Liver (tissue), 3 donors: ENCODE data around the gene OR11H7.
"Not testable (repeated sequence)": the region's sequence is repeated elsewhere in the genome, so short reads cannot be mapped to it uniquely, and the experiment has no call there.

Source experiments
- CTCF ChIP-seq: fragments of 150-350 bp; IDR thresholded peaks from 2 replicates; pipeline ENCODE4 v1.5.1; 2017; ENCODE audit warnings: improper control_type of control experiment, low read depth, low read length; ENCODE audit not compliant: missing input control
- GABPA ChIP-seq, 2 donors: IDR thresholded peaks in 1 of 2; conservative IDR thresholded peaks in 1 of 2; 2 replicates each; pipeline ENCODE4 v1.6.1; 2016; ENCODE audit warnings: antibody characterized with exemption in 2 of 2, mild to moderate bottlenecking in 1 of 2, moderate library complexity in 1 of 2
- JUND ChIP-seq, 2 donors: IDR thresholded peaks; 2 replicates each; pipeline ENCODE4 v1.6.1; 2016; ENCODE audit warnings: antibody characterized with exemption in 2 of 2
- REST ChIP-seq: IDR thresholded peaks from 2 replicates; pipeline ENCODE4 v1.6.1; 2016; ENCODE audit warnings: antibody characterized with exemption, mild to moderate bottlenecking
- RXRA ChIP-seq, 2 donors: IDR thresholded peaks; 2 replicates each; pipeline ENCODE4 v1.6.1; 2017 to 2018; ENCODE audit warnings: antibody characterized with exemption in 2 of 2, mild to moderate bottlenecking in 1 of 2
- SP1 ChIP-seq: IDR thresholded peaks from 2 replicates; pipeline ENCODE4 v1.6.1; 2018; ENCODE audit warnings: antibody characterized with exemption, mild to moderate bottlenecking
- TAF1 ChIP-seq: conservative IDR thresholded peaks from 2 replicates; pipeline ENCODE4 v1.6.1; 2016; ENCODE audit warnings: antibody characterized with exemption, mild to moderate bottlenecking
- TF ChIP-seq, protein P1 (sequence below): IDR thresholded peaks from 2 replicates; pipeline ENCODE4 v1.6.1; 2016; ENCODE audit warnings: antibody characterized with exemption
- TF ChIP-seq, protein P2 (sequence below): IDR thresholded peaks from 2 replicates; pipeline ENCODE4 v1.6.1; 2016; ENCODE audit warnings: antibody characterized with exemption
- donor health status: healthy.
- donor health status: healthy.

GRCh38 chr14:20195170-20195569 is 33.6 kb upstream of the OR11H7 start:
- TF ChIP-seq CTCF; TAF1; SP1; REST; GABPA (IDR thresholded peaks at IDR 0.05 in 1 of 2, conservative IDR thresholded peaks at IDR 0.05 in 1 of 2); RXRA (IDR thresholded peaks at IDR 0.05); JUND (IDR thresholded peaks at IDR 0.05): not testable (repeated sequence)
- TF ChIP-seq, protein P1, sequence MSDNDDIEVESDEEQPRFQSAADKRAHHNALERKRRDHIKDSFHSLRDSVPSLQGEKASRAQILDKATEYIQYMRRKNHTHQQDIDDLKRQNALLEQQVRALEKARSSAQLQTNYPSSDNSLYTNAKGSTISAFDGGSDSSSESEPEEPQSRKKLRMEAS, result not testable (repeated sequence)
- TF ChIP-seq, protein P2, sequence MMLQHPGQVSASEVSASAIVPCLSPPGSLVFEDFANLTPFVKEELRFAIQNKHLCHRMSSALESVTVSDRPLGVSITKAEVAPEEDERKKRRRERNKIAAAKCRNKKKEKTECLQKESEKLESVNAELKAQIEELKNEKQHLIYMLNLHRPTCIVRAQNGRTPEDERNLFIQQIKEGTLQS, result not testable (repeated sequence)
